ENCODE data around the gene HADHA. TPM values are rescaled to one million over a fixed set of nuclear protein-coding genes. Genes with fewer than 3 reads are reported as not detected.

The HADHA gene
- total RNA-seq, 4 donors from 2014 or later = 92.8 to 233 (median 142) TPM

DNA sequence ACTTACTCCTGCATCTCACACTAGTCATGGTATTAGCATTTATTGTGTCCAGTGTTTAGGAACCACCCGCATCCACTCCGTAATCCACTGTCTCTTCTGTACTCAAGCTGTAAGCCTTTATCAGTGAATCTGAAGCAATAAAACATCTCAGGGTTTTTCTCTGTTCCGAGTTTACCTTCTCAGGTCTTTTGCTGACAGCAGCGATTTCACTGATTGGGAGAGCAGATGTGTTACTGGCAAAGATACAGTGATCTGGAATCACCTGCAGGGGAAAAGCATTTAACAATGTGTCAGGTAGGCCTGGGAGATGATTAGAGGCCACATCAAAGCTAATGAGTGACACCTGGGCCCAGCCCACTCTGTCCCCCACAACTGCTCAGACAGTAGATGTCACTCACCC lies 46.9 kb downstream of the HADHA start:
- Histone ChIP-seq H3K4me3 (no peak overlapping the region), H3K9me3 (no peaks in the 10 kb centered on the region), H3K27me3 (no peaks in the 10 kb centered on the region), H3K4me1 (no peaks in the 10 kb centered on the region), H3K36me3 (peaks cover 0 to 67% (median 30%) of the 10 kb centered on the region in 4 donors), H3K27ac (no peak overlapping the region)
- no peak for TF ChIP-seq POLR2AphosphoS5 (IDR thresholded peaks at IDR 0.05)
- in situ Hi-C loops (cut with MboI; ENCODE audit: low pct_ligation_motif_present in 1 of 4, low pct_unique_long_range_greater_than_20kb in 1 of 4, low sequenced_read_pairs in 3 of 4) = no loop called here
- 89% methylated on average over 4 of the region's 4 CpGs; no CpG with 5 or more reads in 1 of the 2 donors for WGBS, 2 donors (ENCODE audit: low coverage in 1 of 2)
- DNase-seq = no peak
- intact Hi-C loops (cut with DNase I; ENCODE audit: low total_unique reads) = no loop called here

DNA sequence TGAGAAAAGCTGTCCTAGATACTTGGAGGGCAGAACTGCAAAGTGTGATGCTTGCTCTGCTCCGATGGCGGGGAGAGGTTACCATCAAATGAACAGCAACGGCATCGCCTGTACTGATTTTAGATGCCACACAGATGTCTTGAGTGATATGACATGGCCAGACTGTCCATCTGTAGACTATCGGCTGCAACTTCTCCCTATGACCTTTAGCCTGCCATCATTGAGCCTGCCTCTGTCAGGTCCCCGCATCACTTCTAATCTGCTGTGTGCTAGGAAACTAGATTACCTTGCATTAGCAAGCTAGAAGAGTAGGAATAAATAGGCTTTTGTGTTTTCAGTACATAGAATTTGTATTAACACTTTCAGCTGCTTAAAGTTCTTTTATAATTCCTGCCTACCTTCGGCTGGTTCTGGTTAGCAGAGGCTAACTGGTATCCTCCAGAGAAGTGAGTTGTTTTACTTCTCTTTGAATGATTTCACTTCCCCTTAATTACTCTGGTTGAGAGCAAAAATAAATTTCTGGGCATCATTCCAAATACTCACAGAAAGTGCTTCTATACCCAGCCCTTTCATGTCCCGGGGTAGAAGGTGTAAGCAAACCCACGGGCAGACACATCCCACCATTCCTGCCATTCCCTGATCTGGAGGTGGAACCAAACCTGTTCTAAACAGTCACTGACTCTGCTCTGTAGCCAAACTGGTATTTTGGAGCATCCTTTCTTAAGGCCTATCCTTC lies 47.6 kb downstream of the HADHA start:
- peaks cover 0 to 2% (median under 1%) of the 10 kb centered on the region in 4 donors for H3K4me1 ChIP-seq
- peaks cover 0 to 61% (median 26%) of the 10 kb centered on the region in 4 donors for H3K36me3 ChIP-seq
- no peaks in the 10 kb centered on the region for H3K27me3 ChIP-seq
- DNase-seq = no peak
- H3K27ac ChIP-seq = no peak overlapping the region
- H3K4me3 ChIP-seq = no peak overlapping the region
- TF ChIP-seq EP300 (IDR thresholded peaks at IDR 0.05; ENCODE audit: low read depth) (no peak), POLR2A (IDR thresholded peaks at IDR 0.05) (no peak), POLR2AphosphoS5 (IDR thresholded peaks at IDR 0.05) (no peak)
- TF ChIP-seq, protein P1, sequence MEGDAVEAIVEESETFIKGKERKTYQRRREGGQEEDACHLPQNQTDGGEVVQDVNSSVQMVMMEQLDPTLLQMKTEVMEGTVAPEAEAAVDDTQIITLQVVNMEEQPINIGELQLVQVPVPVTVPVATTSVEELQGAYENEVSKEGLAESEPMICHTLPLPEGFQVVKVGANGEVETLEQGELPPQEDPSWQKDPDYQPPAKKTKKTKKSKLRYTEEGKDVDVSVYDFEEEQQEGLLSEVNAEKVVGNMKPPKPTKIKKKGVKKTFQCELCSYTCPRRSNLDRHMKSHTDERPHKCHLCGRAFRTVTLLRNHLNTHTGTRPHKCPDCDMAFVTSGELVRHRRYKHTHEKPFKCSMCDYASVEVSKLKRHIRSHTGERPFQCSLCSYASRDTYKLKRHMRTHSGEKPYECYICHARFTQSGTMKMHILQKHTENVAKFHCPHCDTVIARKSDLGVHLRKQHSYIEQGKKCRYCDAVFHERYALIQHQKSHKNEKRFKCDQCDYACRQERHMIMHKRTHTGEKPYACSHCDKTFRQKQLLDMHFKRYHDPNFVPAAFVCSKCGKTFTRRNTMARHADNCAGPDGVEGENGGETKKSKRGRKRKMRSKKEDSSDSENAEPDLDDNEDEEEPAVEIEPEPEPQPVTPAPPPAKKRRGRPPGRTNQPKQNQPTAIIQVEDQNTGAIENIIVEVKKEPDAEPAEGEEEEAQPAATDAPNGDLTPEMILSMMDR (IDR thresholded peaks at IDR 0.05) = no peak
- intact Hi-C loops (cut with DNase I; ENCODE audit: low total_unique reads) = no loop called here
- 35 to 83% methylated on average over 3 to 9 of the region's 9 CpGs for WGBS, 2 donors (ENCODE audit: low coverage in 1 of 2)
- in situ Hi-C loops (cut with MboI; ENCODE audit: low pct_ligation_motif_present in 1 of 4, low pct_unique_long_range_greater_than_20kb in 1 of 4, low sequenced_read_pairs in 3 of 4) = no loop called here
- H3K9me3 ChIP-seq = no peaks in the 10 kb centered on the region

DNA sequence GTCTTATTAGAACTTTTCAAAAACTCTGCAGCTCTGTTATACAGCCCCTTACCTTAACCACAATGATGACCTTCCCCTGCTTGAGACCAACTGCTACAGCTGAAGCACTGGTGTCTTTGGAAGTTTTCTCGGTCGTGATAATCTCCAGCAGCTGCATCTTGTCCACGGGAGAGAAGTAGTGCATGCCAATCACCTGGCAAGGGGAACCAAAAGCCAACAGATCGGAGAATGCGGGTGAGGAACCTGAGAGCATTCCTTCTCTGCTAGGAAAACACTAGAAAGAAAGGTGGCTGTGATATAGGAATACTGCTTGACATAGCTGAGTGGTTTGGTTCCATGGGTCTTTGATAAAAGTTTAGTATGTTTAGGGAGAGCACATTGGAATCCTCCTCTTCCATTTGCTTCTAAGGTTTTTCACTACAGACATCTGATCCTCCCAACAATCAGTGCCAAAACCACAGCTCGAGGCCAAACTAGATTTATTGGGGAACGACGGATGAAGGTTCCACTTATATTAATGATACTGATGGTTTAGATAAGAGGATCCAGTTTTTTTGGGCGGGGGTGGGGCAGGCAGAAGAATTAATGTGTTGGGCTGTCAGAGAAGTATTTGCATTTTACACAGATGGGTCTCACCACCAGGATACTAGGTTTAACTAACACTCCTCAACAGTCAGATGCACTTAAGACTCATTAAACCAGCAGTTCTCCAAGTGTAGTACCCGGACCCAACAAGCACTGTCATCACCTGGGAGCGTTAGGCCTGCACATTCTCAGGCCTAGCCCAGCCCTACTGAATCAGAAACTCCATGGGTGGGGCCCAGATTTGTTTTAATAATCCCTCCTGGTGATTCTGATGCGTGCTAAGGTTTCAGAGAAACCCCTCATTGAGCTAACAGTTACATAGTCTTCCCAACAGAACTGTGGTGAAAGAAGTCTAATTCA lies 49.1 kb downstream of the HADHA start:
- in situ Hi-C loops (cut with MboI; ENCODE audit: low pct_ligation_motif_present in 1 of 4, low pct_unique_long_range_greater_than_20kb in 1 of 4, low sequenced_read_pairs in 3 of 4) = no loop called here
- H3K27ac ChIP-seq = no peak overlapping the region
- DNase-seq = no peak
- peaks cover 0 to 7% (median 3%) of the 10 kb centered on the region in 4 donors for H3K4me1 ChIP-seq
- intact Hi-C loops (cut with DNase I; ENCODE audit: low total_unique reads) = no loop called here
- peaks cover 0 to 51% (median 20%) of the 10 kb centered on the region in 4 donors for H3K36me3 ChIP-seq
- no peaks in the 10 kb centered on the region for H3K9me3 ChIP-seq
- 84 to 87% methylated on average over 5 to 12 of the region's 12 CpGs for WGBS, 2 donors (ENCODE audit: low coverage in 1 of 2)
- no peaks in the 10 kb centered on the region for H3K27me3 ChIP-seq
- no peak for TF ChIP-seq POLR2A (IDR thresholded peaks at IDR 0.05)
- TF ChIP-seq, protein P1 (IDR thresholded peaks at IDR 0.05) = no peak
- TF ChIP-seq EP300 (IDR thresholded peaks at IDR 0.05; ENCODE audit: low read depth) = no peak
- no peak for TF ChIP-seq POLR2AphosphoS5 (IDR thresholded peaks at IDR 0.05)
- H3K4me3 ChIP-seq = no peak overlapping the region

DNA sequence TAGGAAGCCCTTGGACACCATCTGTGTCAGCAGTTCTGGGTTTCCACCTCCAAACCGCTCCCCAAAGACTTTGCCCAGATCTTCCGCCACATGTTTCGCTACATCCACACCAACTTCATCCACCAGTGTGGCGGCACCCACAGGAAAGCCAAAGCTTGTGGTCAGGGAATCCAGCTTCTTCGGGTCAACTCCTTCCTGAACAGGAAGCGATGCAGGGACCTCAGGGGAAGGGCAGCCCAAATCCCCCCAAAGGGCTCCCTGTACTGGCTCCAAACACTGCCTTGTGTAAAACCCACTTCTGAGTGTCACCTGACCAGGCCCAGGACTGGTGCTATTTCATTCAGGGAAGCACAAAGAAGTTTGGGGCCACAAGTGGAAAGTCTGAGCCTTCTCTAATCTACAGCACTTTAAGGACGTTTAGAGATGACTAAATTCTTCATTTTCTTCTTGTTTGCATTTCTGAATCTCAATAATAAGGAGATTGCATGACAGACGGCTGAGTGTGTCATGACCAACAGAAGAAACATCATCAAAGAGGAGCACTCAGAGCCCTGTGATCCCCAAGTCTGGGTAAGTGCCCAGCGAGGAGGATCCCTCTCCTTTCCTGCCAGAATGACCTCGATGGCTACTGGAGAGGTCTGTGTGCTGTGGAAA lies 50.7 kb downstream of the HADHA start:
- Histone ChIP-seq H3K27me3 (no peaks in the 10 kb centered on the region), H3K9me3 (no peaks in the 10 kb centered on the region), H3K4me3 (no peak overlapping the region), H3K27ac (no peak overlapping the region), H3K4me1 (peaks cover 0 to 7% (median 3%) of the 10 kb centered on the region in 4 donors), H3K36me3 (peaks cover 0 to 42% (median 14%) of the 10 kb centered on the region in 4 donors)
- intact Hi-C loops (cut with DNase I; ENCODE audit: low total_unique reads) = no loop called here
- in situ Hi-C loops (cut with MboI; ENCODE audit: low pct_ligation_motif_present in 1 of 4, low pct_unique_long_range_greater_than_20kb in 1 of 4, low sequenced_read_pairs in 3 of 4) = no loop called here
- no peak for TF ChIP-seq POLR2A (IDR thresholded peaks at IDR 0.05)
- TF ChIP-seq, protein P1 (IDR thresholded peaks at IDR 0.05) = no peak
- no peak for TF ChIP-seq EP300 (IDR thresholded peaks at IDR 0.05; ENCODE audit: low read depth)
- TF ChIP-seq POLR2AphosphoS5 (IDR thresholded peaks at IDR 0.05) = no peak
- 87 to 90% methylated on average over 7 to 10 of the region's 10 CpGs for WGBS, 2 donors (ENCODE audit: low coverage in 1 of 2)
- no peak for DNase-seq

Data from transverse colon (tissue), 4 donors.